ENCODE data around the gene SPSB3.

Gene SPSB3

DNA sequence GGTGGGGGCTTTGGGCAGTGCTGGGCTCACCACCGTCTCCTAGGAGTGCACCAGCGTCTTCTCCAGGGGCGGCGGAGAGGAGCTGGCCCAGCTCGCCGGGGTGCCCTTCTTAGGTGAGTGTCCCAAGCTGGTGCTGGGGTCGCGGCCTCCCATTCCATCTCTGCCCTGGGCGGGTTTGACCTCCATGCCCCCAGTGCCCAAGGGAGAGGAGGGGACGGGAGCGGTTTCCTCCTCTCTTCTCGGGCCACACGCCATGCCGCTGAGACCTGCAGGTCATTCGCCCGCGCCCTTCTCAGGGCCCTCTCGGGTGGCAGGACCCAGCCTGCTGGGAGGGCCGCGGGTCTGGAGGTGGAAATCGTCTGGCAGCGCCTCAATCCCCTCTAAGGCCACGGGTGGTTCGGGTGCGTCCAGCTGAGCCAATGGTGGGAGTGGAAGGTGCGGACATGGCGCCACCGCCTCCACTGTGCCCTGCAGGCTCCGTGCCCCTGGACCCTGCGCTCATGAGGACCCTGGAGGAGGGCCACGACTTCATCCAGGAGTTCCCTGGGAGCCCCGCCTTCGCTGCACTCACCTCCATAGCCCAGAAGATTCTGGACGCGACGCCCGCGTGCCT is 5.8 kb upstream of the SPSB3 start:
- no peak for DNase-seq

GRCh38 chr16:1787322-1788094 is 5.1 kb upstream of the SPSB3 start:
- DNase-seq, result no peak

- no peak for DNase-seq
These were observed 4.6 kb upstream of the SPSB3 start for GRCh38 chr16:1787056-1787321.

DNA sequence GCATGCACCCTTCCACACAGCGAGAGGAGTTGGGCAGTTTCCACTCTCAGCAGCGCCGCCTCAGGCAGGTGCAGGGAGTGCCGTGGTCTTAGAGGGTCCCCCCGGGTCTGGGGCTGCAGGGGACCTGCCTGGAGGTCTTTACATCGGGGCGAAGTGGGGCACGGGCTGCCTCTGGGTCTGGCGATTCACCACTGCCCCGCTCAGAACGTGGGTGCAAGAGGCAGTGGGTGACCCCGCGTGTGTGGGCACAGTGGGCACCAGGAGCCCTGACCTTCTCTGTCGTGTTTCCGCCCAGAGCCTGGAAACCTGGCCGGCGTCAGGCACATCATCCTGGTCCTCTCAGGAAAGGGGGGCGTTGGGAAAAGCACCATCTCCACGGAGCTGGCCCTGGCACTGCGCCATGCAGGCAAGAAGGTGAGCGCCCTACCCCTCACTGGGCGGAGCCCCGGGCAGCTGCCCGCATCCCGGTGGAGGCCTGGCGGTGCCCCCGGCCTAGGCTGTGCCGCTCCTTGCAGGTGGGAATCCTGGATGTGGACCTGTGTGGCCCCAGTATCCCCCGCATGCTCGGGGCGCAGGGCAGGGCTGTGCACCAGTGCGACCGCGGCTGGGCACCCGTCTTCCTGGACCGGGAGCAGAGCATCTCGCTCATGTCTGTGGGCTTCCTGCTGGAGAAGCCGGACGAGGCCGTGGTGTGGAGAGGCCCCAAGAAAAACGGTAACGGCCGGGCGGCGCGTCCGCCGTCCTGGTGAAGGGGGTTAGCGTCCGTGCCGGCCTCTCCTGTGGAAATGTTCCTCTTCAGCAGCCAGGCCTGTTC is 4.1 kb upstream of the SPSB3 start:
- no peak for DNase-seq

- DNase-seq, result no peak
These were observed 3.4 kb upstream of the SPSB3 start for GRCh38 chr16:1785846-1786170.

DNA sequence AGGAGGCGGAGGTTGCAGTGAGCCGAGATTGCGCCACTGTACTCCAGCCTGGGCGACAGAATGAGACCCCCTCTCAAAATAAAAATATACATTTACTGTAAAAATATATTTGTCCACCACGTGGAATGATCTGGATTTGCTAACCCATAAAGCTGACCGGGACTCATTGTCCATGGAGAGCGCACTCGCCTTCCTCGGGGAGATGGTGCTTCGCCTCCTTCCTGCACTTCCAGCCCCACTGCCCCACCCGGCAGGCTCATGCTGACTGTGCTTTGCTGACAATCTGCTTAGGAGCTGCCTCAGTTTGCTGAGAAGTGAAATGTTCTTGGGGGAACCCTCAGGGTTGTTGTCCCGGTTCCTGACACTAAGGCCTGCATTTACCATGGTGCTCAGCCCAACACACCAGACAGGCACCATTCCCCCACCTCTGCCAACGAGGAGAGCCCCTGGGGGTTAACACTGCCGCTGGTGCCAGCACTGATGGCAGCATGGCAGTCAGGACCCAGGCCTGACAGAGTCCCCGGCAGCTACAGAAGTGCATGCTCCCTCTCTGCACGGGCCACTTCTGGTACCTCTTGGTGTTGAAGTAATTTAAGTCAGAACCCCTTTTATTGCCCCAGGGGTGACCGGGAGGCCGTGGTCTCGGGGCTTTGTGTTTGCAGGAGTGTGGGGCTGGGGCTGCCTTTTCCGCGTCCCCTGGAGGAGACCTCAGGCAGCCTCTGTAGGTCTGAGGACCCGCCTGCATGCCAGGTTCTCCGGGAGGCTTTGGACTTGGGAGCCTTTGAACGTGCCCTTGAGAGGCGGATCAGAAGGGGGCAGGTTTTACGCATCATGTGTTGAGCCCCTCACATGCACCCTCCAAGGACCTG is 2.8 kb upstream of the SPSB3 start:
- DNase-seq, result no peak

DNA sequence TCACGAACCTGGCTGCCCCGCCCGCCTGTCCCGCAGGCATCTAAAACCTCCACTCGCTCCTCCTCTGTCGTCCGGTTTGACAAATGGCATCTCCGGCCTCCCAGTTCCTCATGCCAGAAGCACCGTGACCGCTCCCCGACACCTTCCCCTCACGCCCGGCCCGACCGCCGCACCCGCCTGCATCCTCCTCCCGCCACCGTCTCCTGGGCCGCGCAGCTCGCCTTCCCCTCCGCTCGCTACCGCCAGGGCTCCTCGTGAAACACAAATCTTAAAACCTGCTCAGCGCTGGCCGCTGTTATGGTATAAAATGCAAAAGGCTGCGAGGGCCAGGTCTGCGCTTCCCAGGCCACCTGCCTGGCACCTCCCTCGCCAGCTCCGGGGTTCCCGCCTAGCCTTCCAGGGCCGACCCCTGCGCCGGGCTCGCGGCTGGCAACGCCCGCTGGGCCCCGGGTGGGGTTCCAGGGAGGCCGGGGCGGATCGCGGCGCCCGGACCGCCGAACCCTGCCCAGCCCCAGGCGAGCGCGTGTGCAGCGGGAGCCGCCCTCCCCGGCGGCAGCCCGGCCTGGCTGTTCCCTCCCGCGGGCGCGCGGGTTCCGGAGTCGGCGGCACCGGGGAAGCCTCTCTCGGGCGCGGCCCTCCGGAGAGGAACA is 488 bp downstream of the SPSB3 start:
- no peak for DNase-seq

DNA sequence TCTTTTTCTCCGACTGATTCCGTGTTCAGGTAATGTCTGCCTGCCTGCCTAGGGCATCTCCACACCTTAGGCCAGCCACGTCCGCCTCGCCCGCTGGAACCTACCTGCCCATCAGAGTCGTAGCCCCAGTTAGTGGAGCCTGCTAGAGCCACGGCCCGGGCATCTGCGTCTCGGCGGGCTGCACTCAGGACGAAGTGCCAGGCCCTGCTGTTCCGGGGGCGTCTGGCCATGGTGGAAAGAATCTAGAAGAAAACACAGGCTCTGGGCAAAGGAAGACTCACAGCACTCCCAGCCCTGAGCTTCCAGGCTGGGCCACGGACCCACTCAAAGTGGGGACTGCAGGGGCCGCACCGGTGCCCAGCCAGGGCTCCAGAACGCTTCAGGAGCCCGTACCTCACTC is 1.1 kb downstream of the SPSB3 start:
- no peak for DNase-seq

DNA sequence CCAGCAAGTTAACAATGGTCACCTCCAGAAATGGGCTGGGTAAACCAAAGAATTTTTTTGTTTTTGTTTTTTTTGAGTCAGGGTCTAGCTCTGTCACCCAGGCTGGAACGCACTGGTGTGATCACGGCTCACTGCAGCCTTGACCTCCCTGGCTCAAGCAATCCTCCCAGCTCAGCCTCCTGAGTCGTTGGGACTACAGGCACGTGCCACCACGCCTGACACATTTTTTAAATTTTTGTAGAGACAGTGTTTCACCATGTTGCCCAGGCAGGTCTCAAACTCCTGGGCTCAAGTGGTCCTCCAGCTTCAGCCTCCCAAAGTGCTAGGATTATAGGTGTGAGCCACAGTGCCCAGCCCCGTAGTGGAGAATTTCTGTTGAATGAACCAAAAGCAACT is 1.7 kb downstream of the SPSB3 start:
- no peak for DNase-seq

GRCh38 chr16:1779741-1780676 is 2.4 kb downstream of the SPSB3 start:
- no peak for DNase-seq

DNA sequence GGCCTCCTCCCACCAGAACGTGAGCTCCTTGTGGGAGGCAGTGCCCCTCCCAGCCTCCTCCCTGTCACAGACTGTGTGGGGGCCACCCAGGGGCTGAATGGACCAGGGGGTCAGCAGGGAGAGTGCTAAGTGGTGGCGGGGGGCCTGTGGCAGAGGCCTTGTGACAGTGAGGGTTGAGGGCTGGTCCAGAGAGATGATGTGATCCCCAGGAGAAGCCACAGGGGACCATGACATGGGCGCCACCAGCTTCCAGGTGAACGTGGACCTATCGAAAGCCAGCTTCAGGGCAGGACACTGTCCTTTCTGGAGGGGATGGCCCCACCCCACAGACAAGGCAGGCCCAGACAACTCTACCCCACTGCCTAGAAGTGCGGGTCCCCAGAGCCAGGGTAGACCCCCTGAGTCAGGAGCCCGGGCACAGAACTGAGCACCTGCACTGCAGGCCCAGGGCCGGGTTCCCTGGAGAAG is 3.1 kb downstream of the SPSB3 start:
- DNase-seq, result no peak

DNA sequence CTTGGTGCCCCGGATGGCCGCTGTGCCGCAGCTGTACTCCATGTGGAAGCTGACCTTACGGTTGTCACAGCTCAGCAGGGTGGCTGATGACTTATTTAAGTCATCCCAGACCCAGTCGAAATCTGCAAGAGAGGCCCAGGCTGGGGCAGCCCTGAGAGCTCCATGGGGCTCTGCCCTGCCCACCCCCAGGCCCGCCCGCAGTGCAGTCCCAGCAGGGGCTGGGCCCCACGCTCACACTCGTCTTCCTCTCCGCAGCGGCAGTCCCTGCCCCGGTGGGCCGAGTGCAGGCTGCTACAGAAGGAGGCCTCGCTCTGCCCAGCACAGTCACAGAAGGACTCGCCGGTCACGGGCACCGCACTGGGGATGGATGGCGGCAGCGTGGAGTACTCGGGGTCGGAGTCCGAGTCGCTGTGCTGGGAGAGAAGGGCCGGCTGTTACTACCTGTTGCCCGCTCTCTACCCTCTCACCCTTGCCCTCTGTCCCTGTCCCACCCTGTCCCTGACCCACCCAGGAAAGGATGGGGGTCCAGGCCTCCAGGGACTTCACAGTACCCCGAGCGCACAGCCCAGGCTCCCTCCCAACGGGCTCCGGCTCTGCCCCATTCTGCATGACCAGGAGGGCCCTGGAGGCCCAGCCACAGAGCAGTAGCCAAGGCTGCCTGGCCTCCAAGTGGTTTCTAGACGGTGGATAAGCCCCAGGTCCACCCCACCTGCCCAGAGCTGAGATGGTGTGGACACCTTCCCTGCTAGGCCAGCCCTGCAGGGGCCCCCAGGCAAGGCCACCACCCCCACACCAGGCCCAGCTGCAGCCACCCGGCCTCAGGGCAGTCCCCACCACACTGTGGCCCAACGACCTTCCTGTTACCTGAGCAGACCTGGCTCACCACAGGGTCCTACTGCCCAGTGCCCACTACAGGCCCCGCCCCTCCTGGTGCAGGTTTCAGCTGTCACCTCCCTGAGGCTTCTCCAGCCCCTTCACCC is 3.9 kb downstream of the SPSB3 start:
- DNase-seq, result no peak

- no peak for DNase-seq
These were observed 4.8 kb downstream of the SPSB3 start for GRCh38 chr16:1777375-1778199.

GRCh38 chr16:1776991-1777374 is 5.4 kb downstream of the SPSB3 start:
- no peak for DNase-seq

GRCh38 chr16:1776672-1776955 is 5.8 kb downstream of the SPSB3 start:
- DNase-seq, result no peak

DNA sequence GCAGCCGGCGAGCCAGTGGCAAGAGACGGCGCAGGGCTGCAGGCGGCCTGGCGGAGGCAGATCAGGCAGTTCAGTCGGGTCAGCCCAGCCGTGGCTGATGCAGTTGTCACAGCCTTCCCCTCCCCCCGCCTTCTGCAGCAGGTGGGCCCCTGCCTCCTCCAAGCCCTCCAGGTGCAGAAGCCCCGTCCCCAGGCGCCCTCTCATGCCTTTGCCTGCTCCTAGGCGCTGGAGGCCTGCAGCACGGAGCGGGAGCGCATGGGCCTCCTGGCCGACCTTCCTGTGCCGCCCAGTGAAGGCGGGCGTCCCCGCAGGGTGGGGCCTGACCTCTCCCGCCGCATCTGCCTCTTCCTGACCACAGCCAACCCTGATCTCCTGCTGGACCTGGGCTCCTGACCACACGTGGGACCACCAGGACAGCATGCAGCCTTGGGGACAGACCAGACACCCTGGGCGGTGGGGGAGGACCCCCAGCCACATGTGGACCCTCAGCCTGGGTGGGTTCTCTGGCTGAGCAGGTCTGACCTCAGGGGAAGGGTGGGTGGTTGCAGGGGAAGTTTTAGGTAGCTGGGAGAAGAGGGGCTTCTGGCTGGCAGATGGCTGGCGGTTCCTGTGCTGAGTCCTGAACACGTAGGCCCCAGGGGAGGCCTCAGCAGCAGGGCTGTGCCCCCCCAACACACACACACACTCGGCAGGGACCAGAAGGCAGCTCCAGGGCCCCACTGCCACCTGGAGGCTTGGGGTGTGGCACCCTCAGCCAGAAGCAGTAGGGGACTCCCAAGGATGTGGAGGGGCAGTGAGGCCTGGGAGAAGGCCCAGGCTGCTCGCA is 6.3 kb downstream of the SPSB3 start:
- DNase-seq, result no peak

DNA sequence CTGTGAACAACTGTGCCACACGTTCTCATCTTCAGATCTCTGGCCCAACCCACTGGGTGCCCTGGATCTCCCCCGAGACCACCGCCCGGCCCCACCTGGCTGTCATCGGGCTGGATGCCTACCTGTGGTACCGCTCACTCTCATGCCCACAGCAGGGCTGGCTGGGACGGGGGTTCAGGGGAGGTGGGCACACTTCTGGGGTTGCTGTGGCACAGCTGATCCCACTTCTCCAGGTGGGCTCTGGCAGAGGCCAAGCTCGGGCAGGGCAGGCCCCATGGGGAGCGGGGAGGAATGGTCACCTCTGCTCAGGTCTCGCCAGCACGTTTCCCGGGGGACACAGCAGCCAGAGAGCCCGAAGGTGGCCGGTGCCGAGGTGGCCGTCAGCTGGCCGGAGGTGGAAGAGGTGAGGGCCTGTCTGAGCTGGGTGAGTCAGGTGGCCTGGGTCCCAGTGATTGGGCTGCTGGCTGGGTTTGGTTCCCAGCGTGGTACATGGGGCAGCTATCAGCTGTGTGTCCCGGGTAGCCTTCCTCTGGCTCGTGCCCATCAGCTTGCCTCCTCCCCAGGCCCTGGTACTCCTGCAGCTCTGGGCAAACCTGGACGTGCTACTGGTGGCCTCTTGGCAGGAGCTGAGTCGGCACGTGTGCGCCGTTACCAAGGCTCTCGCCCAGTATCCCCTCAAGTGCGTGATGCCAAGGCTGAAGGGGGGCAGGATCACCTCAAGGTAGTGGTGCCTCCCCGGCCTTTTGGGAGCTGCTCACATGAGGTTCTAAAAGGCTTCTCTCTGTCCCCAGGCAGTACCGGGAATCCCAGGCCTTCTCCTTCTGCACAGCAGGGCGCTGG is 7.1 kb downstream of the SPSB3 start:
- no peak for DNase-seq

DNA sequence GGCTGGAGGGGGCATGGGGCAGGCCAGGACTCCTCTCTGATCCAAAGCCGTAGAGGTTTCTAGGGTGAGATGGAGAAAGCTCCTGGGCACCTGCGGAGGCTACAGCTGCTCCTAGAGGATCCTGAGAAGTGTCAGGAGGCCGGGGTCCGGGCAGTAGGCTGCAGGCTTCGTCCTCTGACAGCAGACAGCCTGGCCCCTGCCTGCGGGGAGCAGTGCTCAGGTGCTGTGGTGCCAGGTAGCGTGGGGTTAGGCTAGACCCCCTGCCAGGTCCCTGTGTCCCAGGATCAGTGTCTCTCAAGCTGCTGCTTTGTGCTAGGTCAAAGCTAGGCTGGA is 8.0 kb downstream of the SPSB3 start:
- DNase-seq, result no peak

Data from T1000 (cell line).